Heart left ventricle (tissue), 16 donors: Measurements from ENCODE around the gene SPSB4. TPM values are rescaled to one million over a fixed set of nuclear protein-coding genes. Genes with fewer than 3 reads are reported as not detected.
A peak's percentile ranks its signal among the peaks of the same experiment; 100 is the strongest.

Experiments
- ATAC-seq, 4 donors: fragments of 200-7000 bp; cut with Tn5 transposase; one replicate each; pipeline ENCODE4 v1.9.1; 2020 to 2022; ENCODE audit warnings: moderate library complexity in 4 of 4, mild to moderate bottlenecking in 3 of 4, moderate number of reproducible peaks in 1 of 4
- DNase-seq, 5 donors: peaks; one replicate each; pipeline ENCODE4 v3.0.0-alpha.2; 2020
- H3K27ac ChIP-seq, 12 donors: fragments of 200-600 bp; sonication (generic) in 4 of 12; one replicate each; pipeline versions ENCODE4 v1.5.0 to v1.8.0; 2016 to 2022; ENCODE audit warnings: mild to moderate bottlenecking in 2 of 12
- H3K27me3 ChIP-seq, 9 donors: fragments of 200-600 bp; sonication (generic) in 2 of 9; one replicate each; pipeline versions ENCODE4 v1.5.1 to v1.8.0; 2016 to 2022; ENCODE audit warnings: mild to moderate bottlenecking in 3 of 9
- H3K36me3 ChIP-seq, 9 donors: fragments of 200-600 bp; sonication (generic) in 2 of 9; one replicate each; pipeline versions ENCODE4 v1.5.0 to v1.8.0; 2018 to 2022; ENCODE audit warnings: mild to moderate bottlenecking in 2 of 9
- H3K4me1 ChIP-seq, 12 donors: fragments of 200-600 bp; sonication (generic) in 4 of 12; one replicate each; pipeline versions ENCODE4 v1.5.0 to v1.8.0; 2016 to 2022; ENCODE audit warnings: mild to moderate bottlenecking in 3 of 12
- H3K4me3 ChIP-seq, 12 donors: fragments of 200-600 bp; sonication (generic) in 4 of 12; one replicate each; pipeline versions ENCODE4 v1.5.0 to v1.8.0; 2017 to 2022; ENCODE audit warnings: mild to moderate bottlenecking in 9 of 12, moderate library complexity in 4 of 12
- H3K9me3 ChIP-seq, 12 donors: fragments of 200-600 bp; sonication (generic) in 4 of 12; one replicate each; pipeline versions ENCODE4 v1.5.0 to v1.8.0; 2016 to 2022; ENCODE audit warnings: mild to moderate bottlenecking in 1 of 12
- CTCF ChIP-seq, 12 donors: fragments of 200-600 bp; sonication (generic) in 4 of 12; IDR thresholded peaks; one replicate each; pipeline versions ENCODE4 v1.5.0 to v1.8.0; 2018 to 2022; ENCODE audit warnings: antibody characterized with exemption in 12 of 12, mild to moderate bottlenecking in 5 of 12
- POLR2A ChIP-seq, 2 donors: fragments of 450-650 bp; IDR thresholded peaks; one replicate each; pipeline ENCODE4 v1.6.1; 2017; ENCODE audit warnings: antibody characterized with exemption in 2 of 2, mild to moderate bottlenecking in 2 of 2, moderate library complexity in 2 of 2
- whole genome bisulfite sequencing, 4 donors: extraction: QIAGEN DNeasy Blood & Tissue Kit in 2 of 4; methylation state at CpG; one replicate each; pipeline versions ENCODE4 v1.1.5 to v1.1.7; 2013 to 2018; 5-methylcytosine and 5-hydroxymethylcytosine counted together
- intact Hi-C, 10 donors: fragments of 100-400 bp; cut with DNase I; formaldehyde crosslinking; loops; one replicate each; pipeline versions ENCODE4 v1.11.1 to v1.14.2; 2022
- polyA plus RNA-seq, 2 donors: library from polyadenylated mRNA; stranded (reverse); fragments of 200-250 nt; gene quantifications; one replicate each; pipeline ENCODE4 v1.2.3, GENCODE V29; 2013
- total RNA-seq, 9 donors: library from RNA; depleted of rRNA in 2 of 9; stranded (reverse); fragments of >200 nt in 2 of 9; fragmentation: NEBNext Ultra II Directional in 3 of 9; extraction: Animal tissue kit (Norgen Biotek cat#: 25700) in 3 of 9; gene quantifications; one replicate each; pipeline versions ENCODE4 v1.1.0 to v1.2.4, GENCODE V29; 2016 to 2023
- donor health status: ischemic (EF 13 %, LVEDD 7.1; RV severe dilation, severe dysfunction).
- donor health status: healthy with polysubstance abuse.
- donor health status: DM: no; HTN: yes; CAD: no.
- donor health status: DM: no; HTN: no; CAD: no.
- donor health status: ischemic (EF 25% LVEDD 6.9; RV normal size, moderate dysfunction).
- donor health status: ischemic (EF 25% LVEDD 5.7; RV mildly dilated, moderate dysfunction).
- donor health status: healthy.
- donor health status: DM: yes; HTN: yes; CAD: no.
- donor health status: ischemic (EF 35%, LVEDD 5.7; RV mildly dilated, moderate dysfunction).
- donor health status: nonischemic (EF 11% LVEDD 7.7; RV severe dilation, severe dysfunction).
- donor health status: DM: yes; HTN: yes; CAD: no.
- donor health status: PGD.
- donor health status: ischemic (EF 29% LVEDD 5.4; RV normal size, mild dysfunction).
- donor health status: nonischemic (EF 23%, LVEDD 6.1; RV moderate dilation, normal function).

SPSB4 gene
- total and polyA plus RNA-seq, 11 donors: 3.3 to 11.1 (median 4.8) TPM

GRCh38 chr3:141094790-141095545, 43.8 kb downstream of the SPSB4 start:
- TF ChIP-seq CTCF (IDR thresholded peaks at IDR 0.05): no peak
- no peak for TF ChIP-seq POLR2A (IDR thresholded peaks at IDR 0.05)
- ATAC-seq (peak; percentile 82 to 95 (median 92)), DNase-seq (peak; percentile 82 to 92 (median 88))
- Histone ChIP-seq H3K4me1 (peaks cover 3 to 61% (median 30%) of the 10 kb centered on the region in 12 donors), H3K36me3 (no peaks in the 10 kb centered on the region), H3K27me3 (no peaks in the 10 kb centered on the region), H3K27ac (peak overlapping the region in 11 of 12 donors; percentile 31 to 74 (median 65)), H3K4me3 (peak overlapping the region in 8 of 12 donors; percentile 33 to 47 (median 39)), H3K9me3 (no peaks in the 10 kb centered on the region)
- intact Hi-C loops: loop anchor here in 3 of 10 donors (2.0 to 5.0 kb wide), 3 partner anchors 38 to 44 kb away; partner anchors contain the start of gene SPSB4 (in 2 of the 3)
- 23 to 29% (median 28%) methylated on average over 7 to 23 of the region's 23 CpGs for WGBS, 4 donors

- H3K4me1 ChIP-seq: peaks cover 3 to 61% (median 30%) of the 10 kb centered on the region in 12 donors
- H3K9me3 ChIP-seq: no peaks in the 10 kb centered on the region
- ATAC-seq: peak in 1 of 4 donors; percentile 7
- TF ChIP-seq CTCF (IDR thresholded peaks at IDR 0.05): no peak
- no peak for TF ChIP-seq POLR2A (IDR thresholded peaks at IDR 0.05)
- no peaks in the 10 kb centered on the region for H3K36me3 ChIP-seq
- peak overlapping the region in 10 of 12 donors; percentile 31 to 74 (median 66) for H3K27ac ChIP-seq
- H3K27me3 ChIP-seq: no peaks in the 10 kb centered on the region
- DNase-seq: no peak
- intact Hi-C loops: loop anchor here in 2 of 10 donors (2.0 to 5.0 kb wide), 2 partner anchors 38 to 45 kb away; partner anchors contain the start of gene SPSB4 (in 1 of the 2)
- H3K4me3 ChIP-seq: peak overlapping the region in 3 of 12 donors; percentile 35 to 47 (median 46)
- WGBS, 4 donors: 11 to 56% (median 33%) methylated on average over 1 of the region's 1 CpG
Observed at GRCh38 chr3:141095546-141095937, 44.4 kb downstream of the SPSB4 start.

GRCh38 chr3:141096164-141096563, 45.0 kb downstream of the SPSB4 start:
- intact Hi-C loops: loop anchor here in 1 of 10 donors (5.0 kb wide), 1 partner anchor 39 kb away; no protein-coding TSS in a partner anchor
- no peaks in the 10 kb centered on the region for H3K9me3 ChIP-seq
- WGBS, 4 donors: 95 to 100% (median 99%) methylated on average over 1 of the region's 1 CpG
- TF ChIP-seq POLR2A (IDR thresholded peaks at IDR 0.05): no peak
- no peak for TF ChIP-seq CTCF (IDR thresholded peaks at IDR 0.05)
- DNase-seq: no peak
- H3K4me3 ChIP-seq: no peak overlapping the region
- ATAC-seq: no peak
- H3K36me3 ChIP-seq: no peaks in the 10 kb centered on the region
- H3K4me1 ChIP-seq: peaks cover 3 to 61% (median 30%) of the 10 kb centered on the region in 12 donors
- no peaks in the 10 kb centered on the region for H3K27me3 ChIP-seq
- peak overlapping the region in 5 of 12 donors; percentile 50 to 74 (median 69) for H3K27ac ChIP-seq

GRCh38 chr3:141096981-141097380, 45.8 kb downstream of the SPSB4 start:
- H3K36me3 ChIP-seq: no peaks in the 10 kb centered on the region
- WGBS, 4 donors: 87 to 90% (median 89%) methylated on average over 3 of the region's 3 CpGs
- H3K27me3 ChIP-seq: no peaks in the 10 kb centered on the region
- TF ChIP-seq CTCF (IDR thresholded peaks at IDR 0.05): no peak
- no peak for TF ChIP-seq POLR2A (IDR thresholded peaks at IDR 0.05)
- no peak overlapping the region for H3K27ac ChIP-seq
- no peak for ATAC-seq
- no peaks in the 10 kb centered on the region for H3K9me3 ChIP-seq
- intact Hi-C loops: loop anchor here in 1 of 10 donors (5.0 kb wide), 1 partner anchor 40 kb away; no protein-coding TSS in a partner anchor
- no peak for DNase-seq
- H3K4me3 ChIP-seq: no peak overlapping the region
- peaks cover 3 to 52% (median 29%) of the 10 kb centered on the region in 12 donors for H3K4me1 ChIP-seq
